ENCODE data around the gene TRPM2.

TRPM2 gene

DNA sequence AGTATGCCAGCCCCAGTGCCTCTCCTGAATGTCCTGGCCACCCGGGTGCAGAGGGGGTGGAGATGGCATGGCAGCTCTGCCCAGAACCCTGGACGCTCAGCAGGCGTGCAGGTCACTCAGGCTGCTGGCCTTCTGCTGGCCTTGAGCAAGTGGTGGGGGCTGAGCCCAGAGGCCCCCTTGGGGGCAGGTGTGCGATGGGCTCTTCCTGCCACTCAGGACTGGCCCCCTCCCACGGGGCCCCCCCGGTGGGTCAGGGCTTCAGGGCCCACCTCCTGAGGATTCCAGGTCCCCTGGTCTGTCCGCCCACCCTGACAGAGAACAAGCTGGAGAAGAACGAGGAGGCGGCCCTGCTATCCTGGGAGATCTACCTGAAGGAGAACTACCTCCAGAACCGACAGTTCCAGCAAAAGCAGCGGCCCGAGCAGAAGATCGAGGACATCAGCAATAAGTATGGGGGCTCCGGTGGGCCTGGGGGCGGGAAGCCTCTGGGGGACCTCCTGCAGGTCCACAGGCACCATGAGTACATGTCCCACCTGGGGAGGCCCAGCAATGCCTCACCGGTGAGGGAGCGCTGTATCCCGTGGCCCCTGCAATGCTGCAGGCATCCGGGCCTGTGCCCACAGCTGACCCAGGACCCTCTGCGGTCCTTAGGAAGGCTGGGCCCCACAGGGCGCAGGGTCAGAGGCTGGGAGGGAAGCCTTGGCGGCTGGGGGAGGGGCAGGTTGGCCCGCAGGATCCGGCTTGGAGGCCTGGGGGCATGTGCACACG, 64.9 kb downstream of the TRPM2 start:
- no peak for DNase-seq

DNA sequence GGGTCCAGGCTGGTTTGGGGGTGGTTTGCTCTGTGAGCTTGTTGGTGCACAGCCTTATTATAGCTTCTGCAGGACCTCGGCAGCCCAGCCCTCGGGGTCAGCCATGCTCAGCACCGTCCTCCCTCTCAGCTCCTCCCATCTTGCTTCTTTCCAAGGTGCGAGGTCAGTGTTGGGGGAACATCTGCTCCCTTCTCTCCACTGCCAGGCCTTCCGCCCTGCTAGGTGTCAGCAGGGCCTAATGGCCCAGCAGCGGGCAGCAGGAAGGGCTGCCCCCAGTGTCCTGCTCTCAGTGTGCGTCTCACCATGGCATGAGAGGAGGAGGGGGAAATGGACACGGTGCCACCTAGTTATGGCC, 65.4 kb downstream of the TRPM2 start:
- no peak for DNase-seq

DNA sequence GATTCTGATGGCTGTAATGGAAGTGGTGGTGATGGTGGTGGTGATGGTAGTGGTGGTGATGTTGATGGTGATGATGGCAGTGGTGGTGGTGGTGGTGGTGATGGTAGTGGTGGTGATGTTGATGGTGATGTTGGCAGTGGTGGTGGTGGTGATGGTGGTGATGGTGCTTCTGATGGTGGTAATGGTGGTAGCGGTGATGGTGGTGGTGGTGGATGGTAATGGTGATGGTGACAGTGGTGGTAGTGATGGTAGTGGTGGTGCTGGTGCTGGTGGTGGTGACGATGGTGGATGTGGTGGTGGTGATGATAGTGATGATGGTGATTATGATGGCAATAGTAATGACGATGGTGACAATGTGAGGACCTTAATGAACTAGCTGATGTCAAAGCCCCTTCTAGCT, 66.3 kb downstream of the TRPM2 start:
- DNase-seq = no peak

DNA sequence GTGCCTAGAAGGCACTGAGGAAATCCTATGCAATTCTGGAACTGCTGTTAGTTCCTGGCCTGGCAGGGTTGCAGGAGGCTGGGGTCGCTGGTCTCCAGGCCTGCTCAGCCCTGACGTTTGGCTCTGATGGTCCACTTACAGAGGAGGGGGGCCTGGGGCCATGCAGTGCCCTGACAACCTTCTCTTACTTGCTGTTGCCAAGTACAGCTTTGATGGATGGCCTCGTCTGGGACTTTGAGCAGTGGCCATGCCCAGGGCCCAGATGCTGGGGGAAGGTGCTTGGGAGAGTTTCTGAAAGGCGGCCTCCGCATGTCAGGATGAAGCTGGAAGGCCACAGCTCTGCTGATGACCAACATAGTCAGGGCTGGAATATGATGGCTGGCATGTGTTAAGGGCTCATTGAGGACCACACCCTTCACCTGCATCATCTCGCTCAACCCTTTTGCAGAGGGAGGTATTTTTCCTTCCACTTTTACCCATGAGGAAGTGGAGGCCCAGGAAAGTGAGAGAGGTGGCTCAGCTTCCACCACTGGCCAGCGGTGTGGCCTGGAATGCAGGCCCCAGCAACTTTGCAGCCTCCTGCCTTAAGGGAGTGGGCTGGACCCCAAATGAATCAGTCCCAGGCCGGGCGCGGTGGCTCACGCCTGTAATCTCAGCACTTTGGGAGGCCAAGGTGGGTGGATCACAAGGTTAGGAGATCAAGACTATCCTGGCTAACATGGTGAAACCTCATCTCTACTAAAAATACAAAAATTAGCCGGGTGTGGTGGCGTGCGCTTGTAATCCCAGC, 67.2 kb downstream of the TRPM2 start:
- DNase-seq = no peak

DNA sequence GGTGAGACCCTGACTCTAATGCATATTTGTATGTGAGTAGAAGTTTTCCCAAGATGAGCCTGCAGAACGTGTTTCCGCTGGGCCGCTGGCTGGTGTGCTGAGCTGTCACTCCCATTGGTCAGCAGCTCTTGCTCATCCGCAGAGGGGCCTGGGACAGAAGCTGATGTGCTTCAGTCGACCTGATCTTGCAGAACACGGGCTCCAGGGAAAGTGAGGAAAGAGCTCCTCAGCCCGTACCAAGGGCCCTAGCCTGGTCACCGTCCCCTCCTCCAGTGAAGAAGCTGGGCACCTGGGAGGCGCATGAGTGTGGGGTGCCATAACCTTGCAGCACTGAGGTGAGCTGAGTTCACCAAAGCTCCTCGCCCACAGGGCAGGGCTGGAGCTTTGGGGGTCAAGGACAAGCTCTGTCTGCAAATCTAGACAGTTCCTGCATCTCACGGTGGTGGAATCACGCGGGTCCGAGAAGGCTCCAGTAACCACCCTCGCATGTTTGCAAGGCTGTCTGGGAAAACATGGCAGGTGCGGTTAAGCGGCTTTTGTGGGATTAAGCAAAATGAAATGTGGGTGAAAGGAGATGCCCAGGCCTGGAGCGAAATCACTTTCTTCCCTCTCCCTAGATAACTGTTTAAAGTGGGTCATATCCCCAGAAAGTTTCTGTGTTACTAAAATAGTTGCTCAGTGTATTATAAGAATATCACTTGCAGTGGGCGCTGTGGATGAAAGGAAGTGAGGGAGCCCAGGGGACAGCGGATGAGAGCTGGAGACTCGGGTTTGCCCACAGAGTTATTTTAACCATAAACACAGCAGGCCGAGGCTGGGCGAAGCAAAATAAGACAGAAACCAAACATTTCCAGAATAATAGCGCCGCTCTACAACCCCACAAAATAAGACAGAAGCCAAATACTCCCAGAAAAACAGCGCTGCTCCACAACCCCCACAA, 68.8 kb downstream of the TRPM2 start:
- DNase-seq = no peak

DNA sequence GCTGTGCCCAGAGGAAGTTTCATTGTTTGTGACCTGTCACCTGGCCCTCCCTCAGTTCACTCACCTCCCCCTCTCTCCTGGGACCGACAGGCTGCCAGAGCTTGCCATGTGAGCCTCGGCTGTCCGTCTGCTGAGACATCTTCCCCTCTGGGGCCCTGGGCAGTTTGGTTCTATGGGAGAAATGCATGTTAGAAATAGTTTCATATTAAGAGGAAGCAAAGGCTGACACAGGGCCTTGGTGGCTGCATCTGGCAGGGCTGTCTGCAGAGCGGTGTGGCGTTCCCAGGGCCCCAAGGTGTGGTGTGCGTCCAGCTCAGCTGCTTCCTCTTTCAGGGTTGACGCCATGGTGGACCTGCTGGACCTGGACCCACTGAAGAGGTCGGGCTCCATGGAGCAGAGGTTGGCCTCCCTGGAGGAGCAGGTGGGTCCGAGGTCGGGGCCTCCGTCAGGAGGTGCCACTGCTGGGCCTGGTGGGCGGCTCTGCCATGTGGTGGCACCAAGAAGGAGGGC, 69.9 kb downstream of the TRPM2 start:
- peak; percentile 5 for DNase-seq

DNA sequence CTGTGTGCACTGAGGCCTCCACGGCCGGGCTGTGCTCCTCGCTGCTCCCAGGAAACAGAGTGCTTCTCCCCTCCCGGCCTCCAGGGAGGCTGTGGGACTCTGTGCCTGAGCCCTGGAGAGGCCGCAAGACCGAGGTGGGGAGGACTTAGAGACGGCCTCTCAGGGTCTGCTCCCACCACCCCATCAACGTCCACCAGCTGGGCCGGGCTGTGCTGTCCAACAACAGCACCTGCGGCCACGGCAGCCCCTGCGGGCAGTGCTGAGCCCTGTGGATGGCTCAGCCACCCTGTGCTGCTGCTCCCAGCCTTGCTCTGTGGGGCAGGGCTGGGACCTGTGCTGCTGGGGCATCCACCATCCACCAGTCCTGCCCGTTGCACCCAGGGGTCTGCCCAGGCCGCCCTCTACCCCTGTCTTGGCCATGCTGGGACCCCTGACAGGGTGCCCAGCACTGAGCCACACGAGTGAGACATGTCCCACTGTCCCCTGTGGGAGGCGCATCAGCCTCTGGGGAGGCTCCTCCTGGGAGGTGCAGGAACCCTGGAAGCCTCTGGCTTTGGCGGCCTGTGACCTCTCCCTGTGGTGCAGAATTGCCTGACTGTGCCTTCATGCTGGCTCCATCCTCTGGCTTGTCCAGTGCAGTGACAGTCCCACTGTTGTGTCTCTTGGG, 70.7 kb downstream of the TRPM2 start:
- DNase-seq = no peak

DNA sequence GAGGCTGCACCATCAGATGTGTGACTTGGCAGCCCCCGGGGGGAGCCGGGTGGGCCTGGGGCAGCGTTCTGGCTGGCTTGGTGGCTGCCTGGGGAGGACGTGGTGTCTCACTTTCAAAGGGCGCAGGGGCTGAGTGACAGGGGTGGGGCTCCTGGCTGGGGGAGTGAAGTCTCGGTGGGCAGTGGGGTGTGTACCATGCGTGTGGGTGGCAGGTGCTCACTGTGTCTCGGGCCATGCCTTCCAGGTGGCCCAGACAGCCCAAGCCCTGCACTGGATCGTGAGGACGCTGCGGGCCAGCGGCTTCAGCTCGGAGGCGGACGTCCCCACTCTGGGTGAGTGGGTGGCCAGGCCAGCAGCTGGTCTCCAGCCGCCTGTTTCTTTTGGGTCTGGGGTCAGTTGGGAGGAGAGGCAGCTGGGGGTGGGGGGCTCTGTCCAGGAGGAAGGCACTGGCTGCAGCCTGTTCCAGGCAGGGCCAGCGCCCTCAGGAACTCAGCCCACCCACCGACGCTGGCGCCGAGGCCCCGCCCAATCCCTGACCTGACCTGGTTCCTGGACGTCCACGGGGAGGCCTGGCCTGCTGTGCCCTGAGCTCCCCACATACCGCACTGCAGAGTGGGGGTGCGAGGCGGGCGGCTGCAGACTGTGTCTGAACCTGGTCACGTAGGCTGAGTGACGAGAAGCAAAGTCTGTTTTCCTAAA, 71.3 kb downstream of the TRPM2 start:
- no peak for DNase-seq

DNA sequence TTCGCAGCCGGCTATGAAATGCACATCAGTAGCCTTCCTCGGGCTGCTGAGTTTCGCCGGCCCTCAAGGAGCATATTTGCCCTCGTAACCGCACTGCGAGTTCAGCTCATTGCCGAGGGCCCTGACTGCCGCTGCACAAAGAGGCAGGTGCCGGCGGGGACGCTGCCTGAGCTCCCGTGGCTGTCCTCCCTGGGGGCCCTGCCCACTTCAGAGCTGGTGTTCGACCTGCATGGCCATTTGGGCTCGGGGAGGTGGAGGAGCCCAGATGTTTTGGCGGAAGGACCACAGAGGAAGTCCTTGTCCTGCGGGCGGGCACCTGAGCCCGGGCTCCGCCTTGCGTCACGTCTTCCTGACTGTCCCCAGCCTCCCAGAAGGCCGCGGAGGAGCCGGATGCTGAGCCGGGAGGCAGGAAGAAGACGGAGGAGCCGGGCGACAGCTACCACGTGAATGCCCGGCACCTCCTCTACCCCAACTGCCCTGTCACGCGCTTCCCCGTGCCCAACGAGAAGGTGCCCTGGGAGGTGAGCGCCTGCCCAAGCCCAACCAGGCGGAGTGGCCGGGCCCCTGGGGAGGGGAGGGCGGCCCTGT, 72.0 kb downstream of the TRPM2 start:
- peak; percentile 13 for DNase-seq

DNA sequence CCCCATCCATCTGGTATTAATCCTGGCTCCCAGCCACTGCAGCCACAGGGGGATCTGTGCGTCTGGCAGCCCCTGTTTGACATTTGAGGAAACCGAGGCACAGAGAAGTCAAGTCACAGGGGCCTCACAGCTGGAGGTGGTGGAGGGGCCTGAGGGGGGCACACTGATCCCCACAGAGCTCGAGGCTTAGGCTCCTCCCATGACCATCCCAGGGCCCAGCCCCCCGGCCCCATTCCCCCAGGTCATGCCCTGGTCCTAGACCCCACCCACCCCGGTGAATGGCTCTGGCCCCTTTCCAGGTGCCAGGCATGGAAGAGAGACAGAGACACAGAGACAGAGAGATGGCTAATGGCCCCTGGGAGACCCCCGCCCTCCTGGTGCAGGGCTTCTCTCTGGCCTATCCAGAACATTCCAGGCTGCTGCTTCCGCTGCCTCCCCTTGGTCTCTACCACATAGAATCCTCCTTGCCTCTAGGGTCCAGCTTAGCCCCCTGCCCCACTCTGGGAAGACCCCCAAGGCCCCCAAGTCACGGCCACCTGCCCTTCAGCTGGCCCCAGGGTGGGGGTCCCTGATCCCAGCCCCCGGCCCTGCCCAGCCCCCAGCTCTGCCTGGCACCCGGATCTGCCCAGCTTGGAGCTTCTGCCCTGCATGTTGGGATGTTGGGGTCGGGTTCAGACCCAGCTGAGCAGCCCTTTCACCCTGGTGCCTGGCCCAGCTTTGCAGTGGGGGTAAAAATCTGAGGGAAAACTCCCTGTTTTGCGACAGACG, 72.7 kb downstream of the TRPM2 start:
- peak; percentile 8 for DNase-seq

DNA sequence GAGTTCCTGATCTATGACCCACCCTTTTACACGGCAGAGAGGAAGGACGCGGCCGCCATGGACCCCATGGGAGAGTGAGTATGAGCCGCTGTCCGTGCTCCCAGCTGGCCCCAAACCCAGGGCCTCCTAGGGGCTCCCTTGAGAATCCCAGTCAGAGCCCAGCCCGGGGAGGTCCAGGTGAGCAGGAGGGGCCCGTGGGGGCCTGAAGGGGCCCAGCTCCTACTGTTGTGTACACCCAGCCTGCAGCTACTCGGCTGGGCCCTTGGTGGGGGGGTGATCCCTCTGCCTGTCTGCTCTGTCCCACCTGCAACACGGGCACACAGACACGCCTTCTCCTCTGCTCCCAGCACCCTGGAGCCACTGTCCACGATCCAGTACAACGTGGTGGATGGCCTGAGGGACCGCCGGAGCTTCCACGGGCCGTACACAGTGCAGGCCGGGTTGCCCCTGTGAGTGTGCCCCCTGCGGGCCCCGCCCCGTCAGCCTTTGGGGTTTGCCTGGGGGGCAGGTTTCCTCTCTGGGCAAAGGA, 73.3 kb downstream of the TRPM2 start:
- DNase-seq = peak; percentile 10

DNA sequence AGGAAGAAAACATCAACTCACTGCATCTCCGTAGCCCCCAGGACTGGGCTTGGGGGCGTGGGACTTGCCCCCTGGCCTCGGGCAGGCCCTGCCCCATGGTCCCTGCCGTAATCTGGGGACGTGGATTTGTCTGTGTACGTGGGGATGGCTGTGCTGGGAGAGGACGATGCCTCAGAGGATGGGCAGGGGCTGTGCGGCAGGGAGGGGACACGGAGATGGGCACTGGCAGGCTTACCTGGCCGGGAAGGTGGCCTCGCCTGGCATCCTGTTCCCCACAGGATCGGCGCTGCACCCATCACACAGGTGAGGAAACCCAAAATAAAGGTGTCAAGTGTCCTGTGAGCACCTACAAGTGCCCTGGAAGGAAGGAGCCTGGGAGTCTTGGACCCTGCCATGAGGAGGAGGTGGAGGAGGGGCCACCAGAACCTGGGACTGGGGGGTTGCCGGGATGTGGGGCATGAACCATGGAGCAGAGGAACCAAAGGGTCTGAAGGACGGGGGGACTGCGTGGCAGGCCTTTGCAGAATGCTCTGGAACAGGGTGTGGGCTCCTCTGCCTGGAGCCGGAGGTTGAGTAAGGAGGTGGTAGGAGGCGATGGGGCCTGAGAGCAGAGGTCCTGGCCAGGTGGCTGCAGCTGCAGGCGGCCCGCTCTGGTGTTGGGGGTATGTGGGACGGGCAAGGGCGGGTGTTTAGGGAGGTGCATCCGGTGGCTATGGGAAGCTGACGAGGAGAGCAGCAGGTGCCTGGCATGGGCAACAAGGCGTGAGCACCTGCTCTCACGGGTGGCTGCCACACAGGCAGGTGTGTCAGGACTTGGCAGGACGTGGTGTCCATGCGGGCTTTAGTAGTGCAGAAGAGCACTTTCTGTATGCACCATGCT, 74.1 kb downstream of the TRPM2 start:
- peak; percentile 11 for DNase-seq

DNA sequence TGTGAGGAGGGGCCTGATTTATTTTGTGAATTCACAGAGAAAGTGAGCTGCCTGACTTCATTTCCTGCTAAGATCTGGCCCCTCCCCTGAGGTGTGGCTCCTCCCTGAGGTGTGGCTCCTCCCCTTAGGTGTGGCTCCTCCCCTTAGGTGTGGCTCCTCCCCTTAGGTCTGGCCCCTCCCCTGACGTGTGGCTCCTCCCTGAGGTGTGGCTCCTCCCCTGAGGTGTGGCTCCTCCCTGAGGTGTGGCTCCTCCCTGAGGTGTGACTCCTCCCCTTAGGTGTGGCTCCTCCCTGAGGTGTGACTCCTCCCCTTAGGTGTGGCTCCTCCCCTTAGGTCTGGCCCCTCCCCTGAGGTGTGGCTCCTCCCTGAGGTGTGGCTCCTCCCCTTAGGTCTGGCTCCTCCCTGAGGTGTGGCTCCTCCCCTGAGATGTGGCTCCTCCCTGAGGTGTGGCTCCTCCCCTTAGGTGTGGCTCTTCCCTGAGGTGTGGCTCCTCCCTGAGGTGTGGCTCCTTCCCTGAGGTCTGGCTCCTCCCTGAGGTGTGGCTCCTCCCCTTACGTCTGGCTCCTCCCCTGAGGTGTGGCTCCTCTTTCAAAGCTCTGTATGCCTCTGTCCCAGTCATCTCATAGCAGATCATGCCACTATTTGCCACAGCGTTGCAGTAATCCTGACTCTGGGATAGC, 75.0 kb downstream of the TRPM2 start:
- DNase-seq = peak; percentile 69

DNA sequence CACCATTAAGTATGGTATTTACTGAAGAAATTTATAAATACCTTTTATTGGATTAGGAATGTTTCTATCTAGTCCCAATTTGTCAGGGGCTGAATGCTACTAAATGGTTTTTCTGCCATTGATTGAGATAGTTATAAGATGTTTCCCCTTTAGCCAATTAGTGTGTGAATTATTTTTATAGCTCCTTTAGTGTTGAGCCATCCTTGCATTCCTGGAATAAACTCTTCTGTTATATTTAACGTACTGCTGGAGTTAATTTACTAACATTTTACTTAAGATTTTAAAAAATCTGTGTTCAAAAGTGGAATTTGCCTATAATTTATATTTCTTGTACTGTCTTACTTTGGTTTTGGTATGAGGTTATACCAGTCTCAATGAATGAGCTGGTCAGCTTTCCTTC, 76.5 kb downstream of the TRPM2 start:
- no peak for DNase-seq

DNA sequence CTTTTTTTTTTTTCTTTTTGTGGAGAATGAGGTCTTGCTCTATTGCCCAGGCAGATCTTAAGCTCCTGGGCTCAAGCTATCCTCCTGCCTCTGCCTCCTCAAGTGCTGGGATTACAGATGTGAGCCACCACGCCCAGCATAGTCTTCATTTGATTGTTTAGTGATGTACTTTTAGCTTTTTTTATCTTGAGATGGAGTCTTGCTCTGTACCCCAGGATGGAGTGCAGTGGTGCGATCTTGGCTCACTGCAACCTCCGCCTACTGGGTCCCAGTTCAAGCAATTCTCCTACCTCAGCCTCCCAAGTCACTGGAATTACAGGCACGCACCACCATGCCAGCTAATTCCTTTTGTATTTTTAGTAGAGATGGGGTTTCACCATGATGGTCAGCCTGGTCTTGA, 77.9 kb downstream of the TRPM2 start:
- DNase-seq = no peak

DNA sequence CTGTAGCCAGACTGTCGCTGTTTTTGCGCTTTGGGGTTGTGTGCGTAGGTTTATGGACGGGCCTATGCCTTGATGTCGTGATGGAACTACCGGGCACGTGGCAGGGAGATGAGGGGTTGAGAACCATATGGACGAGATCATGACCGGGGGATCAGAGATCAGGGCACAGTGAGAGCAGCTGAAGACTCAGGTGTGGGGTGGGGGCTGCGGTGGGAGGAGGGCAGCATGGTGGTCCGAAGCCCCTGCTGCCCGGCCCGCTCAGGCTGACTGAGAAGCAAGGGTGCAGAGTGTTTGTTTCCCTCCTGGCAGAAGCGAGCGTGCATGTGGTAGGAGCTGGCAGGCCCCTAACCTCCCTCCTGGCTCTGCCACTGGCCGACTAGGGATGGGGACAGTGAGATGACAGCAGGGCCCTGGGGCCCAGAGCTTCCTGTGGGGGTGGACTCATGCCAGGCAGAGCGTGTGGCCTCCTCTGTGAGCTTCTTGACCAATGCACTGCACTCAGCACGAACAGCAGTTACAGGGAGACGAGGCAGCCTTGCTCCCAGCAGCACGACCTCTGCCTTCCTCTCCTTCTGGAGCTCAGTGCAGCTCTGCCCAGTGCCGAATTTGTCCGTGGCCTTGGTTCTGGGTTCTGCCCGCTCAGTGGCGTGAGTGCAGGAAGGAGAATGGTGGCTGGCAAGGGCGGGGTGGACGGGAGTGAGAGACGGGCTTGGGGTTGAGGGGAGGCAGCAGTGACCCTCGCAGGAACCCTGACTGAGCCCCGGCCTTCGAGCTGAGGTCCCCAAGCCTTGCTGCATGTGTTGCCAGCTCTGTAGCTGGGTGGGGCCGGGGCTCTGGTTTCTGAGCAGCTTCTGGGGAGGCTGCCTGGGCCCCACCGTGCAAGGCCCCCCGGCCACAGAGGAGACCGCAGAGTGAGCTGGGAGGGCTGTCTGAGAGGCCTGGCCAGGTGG, 79.7 kb downstream of the TRPM2 start:
- peak; percentile 13 for DNase-seq

DNA sequence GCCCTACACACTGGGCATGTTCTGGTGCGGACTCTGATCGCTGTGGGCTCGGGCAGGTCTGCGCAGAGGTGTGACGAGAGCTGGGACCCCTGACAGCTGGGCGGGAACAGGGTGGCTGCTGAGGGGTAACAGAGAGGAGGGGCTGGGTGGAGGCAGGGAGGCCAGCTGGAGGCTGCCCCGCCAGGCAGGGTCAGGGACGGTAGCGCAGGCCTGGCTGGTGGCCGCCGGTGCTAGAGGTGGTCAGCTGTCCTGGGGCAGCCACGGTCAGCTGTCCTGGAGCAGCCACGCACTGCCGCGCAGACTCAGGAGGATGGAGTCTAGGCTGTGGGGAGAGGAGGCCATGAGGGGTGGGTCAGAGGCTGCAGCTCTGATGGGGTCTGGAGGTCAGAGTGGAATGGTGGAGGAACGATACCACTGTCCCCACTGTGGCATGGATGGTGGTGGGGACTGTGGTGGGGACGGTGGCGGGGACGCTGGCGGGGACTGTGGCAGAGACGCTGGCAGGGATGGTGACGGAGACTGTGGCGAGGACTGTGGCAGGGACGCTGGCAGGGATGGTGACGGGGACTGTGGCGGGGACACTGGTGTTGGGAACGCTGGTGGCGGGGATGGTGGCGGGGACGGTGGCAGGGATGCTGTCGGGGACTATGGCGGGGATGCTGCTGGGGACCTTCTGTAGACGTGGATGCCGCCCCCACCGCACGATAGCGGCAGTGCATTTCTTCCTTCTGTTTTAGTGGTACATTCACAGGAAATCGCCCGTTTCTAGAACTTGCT, 80.6 kb downstream of the TRPM2 start:
- DNase-seq = peak; percentile 9
